DMS 273 (cell line): ENCODE results near the gene FGF13.

Source experiments
- DNase-seq: peaks from one replicate; lab custom pipeline; 2025; ENCODE audit not compliant: unreplicated experiment; lab: John Stamatoyannopoulos, UW

FGF13 gene

DNA sequence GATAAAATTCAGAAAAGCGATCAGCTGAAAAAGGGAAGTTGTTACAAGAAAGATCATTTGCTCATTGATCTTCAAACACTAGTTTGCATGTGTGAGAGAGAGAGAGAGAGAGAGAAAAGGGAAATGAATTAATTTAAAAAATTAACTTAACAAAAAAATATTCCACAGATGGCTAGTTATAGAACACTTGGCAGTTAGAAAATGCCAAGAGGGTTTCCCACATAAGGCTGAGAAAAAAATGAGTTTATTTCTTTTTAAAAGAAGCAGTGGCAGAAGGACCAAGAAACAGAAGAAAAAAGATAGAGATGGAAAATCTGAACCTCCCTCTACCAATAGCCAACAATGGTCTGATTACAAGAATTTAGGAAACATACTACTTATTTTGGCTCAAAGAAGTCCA is 47.1 kb downstream of the FGF13 start:
- DNase-seq, result no peak

DNA sequence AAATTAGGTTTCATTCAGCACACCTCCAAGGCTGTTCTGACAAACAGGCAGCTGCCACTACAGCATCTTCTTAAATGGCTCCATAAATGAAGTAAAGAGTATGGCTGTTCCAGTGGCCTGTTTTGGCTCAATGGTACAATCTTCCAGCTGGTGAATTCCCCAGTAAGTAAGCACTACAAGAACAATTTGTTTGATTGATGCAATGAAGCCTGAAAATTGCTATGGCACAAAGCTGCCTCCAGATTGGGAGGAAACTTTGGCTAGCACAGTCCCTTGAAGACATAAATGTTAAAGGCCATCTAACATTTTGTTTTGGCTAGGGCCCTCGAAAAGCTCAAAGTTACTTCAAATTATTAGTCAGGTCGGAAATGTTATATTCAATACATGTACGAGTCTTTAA is 47.5 kb downstream of the FGF13 start:
- no peak for DNase-seq

GRCh38 chrX:138651494-138651893 is 60.0 kb downstream of the FGF13 start:
- DNase-seq, result no peak

GRCh38 chrX:138648568-138648967 is 62.9 kb downstream of the FGF13 start:
- no peak for DNase-seq

DNA sequence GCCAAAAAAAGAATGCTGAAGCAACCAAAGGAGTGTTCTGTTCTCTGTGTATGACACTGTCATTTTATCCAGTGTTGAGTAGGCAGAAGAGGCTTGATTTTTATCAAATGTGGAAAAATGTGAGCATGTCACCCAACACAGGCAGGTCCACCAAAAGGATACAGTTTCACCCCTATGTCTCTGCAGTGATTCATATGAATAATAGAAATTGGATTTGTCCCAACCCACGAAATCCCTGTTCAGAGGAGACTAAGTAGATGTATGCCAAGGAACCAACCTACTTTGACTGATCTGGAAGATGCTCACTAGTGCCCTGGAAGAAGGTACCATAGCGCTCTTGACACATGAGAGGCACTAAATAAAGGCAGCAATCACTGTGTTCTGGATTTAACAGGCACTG is 72.5 kb downstream of the FGF13 start:
- no peak for DNase-seq
